Measurements from ENCODE around the gene PTGIS. TPM values are rescaled to one million over a fixed set of nuclear protein-coding genes. Genes with fewer than 3 reads are reported as not detected.
A peak's percentile ranks its signal among the peaks of the same experiment; 100 is the strongest.
"Not testable (repeated sequence)": the region's sequence is repeated elsewhere in the genome, so short reads cannot be mapped to it uniquely, and the experiment has no call there.

Gene PTGIS
- total RNA-seq = 1.9 and 2.0 TPM in 2 replicates

DNA sequence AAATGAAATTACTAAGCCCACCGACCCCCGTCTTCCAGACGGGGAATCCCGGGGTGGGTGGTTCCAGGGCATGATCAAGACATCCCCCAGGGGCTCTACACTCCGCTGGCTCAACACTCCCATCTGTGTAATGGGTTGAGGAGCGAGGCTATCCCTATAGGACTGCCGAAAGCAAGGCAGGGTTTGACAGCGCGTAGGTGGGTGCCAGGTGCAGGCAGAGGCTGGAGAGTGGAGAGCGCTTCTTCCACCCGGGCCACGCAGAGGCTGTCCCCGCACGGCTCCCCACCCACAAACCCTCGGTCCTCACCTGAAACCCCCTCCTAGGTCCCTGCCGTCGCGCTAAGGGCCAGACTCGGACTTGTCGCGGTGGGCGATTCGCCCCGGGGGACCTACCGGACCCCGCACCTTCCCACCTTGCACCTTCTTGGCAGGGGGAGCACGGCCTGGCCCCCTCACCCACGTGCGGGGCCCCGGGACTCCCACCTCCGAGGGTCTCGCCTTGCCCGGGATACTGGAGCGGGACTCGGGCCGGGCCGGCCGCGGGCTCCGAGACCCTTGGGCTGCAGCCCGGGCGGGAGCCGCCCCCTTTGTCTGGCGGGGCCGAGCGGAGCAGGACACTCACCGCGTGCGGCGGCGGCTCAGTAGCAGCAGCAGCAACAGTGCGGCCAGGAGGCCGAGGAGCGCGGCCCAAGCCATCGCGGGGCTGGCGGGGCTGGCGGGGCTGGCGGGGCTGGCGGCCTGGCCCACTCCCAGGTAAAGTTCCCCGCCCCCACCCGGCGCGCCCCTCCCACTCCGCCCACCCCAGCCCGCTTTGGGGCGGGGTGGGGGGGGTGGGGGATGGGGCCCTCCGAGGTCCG lies at the start of gene PTGIS:
Gene PTGIS (minus strand): TSS at position 717 of the 857 bp plus-strand sequence. CDS start 21 bp downstream, at position 696.
- DNase-seq = peak; percentile 46

DNA sequence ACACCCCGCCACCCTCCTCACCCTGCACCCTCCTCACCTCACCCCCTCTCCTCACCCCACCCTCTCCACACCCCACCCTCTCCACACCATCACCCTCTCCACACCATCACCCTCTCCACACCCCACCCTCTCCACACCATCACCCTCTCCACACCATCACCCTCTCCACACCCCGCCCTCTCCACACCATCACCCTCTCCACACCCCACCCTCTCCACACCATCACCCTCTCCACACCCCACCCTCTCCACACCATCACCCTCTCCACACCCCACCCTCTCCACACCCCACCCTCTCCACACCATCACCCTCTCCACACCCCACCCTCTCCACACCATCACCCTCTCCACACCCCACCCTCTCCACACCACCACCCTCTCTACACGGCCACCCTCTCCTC lies 49.5 kb upstream of the PTGIS start:
- not testable (repeated sequence) for DNase-seq

DNA sequence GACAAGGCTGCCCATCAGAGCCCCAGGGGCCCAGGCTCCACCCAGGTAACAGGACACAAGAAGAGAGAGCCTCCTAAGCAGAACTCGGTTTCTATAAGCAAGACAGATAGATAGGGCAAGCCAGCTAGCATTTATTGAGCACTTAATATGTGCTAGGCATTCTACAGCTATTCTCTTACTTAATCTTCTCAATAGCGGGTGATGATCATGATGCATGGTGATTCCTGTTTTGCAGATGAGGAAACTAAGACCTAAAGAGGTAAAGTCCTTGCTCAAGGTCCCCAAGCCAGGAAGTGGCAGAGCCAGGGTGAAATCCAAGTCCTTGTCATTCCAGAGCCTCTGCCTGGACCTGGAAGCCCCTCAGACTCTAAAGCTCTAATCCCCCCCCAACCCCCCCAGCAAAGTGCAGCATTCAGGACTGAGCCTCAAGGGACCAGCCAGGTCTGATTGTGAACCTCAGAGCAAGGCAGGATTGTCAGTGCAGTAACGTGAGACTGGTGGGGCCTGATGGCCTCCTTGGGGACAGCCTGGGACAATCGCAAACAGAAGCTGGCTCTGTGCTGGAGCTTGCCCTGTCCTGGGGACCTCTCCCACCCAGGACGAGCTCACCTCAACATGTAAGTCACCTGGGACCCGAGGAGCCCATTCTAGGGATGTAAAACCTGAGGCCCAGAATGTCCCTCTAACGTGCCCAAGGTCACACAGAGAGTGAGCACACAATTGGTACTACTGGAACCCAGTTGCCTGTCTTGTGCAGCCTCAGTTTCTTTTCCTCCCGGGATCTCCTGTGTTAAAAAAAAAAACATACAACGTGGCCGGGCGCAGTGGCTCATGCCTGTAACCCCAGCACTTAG lies 48.4 kb upstream of the PTGIS start:
- DNase-seq = no peak

DNA sequence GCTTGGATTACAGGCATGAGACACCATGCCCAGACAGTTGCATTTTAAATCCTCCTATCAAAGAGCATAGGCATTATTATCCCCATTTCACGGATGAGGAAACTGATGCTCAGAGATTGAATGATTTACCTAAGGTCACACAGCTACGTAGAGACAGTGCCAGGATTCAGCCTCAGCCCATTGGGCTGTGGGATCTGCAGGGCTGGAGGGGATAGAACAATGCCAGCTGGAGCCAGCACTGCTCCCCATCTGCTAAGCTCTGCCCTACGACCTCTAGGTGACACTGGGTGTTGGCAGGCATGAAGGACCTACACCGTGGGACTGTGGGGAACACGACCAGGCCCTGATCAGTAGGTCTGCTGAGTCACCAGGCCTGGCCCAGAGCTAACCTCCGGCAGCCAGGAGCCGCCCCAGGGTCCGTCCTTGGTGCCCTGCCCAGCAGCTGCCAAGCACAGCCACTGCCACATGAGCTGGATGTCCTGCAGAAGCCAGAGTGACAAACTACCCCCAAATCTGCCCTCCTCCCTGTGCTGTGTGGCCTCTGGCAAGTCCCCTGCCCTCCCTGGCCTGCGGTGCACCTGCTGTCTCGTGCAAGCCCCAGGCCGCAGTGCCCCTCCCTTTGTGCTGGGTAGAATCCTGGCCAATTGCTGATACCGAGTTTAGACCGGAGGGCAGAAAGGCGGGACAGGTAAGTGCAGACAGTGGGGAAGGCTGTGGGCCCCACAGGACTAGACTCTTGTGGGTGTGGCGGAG lies 47.6 kb upstream of the PTGIS start:
- no peak for DNase-seq

DNA sequence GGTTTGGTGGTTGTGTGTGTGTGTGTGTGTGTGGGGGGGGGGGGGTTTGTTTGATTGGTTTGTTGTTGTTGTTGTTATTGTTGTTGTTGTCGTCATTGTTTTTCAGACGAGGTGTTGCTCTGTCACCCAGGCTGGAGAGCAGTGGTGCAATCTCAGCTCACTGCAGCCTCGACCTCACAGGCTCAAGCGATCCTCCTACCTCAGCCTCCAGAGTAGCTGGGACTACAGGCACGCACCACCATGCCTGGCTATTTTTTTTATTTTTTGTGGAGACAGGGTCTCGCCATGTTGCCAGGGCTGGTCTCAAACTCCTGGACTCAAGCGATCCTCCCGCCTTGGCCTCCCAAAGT lies 47.1 kb upstream of the PTGIS start:
- DNase-seq = not testable (repeated sequence)

DNA sequence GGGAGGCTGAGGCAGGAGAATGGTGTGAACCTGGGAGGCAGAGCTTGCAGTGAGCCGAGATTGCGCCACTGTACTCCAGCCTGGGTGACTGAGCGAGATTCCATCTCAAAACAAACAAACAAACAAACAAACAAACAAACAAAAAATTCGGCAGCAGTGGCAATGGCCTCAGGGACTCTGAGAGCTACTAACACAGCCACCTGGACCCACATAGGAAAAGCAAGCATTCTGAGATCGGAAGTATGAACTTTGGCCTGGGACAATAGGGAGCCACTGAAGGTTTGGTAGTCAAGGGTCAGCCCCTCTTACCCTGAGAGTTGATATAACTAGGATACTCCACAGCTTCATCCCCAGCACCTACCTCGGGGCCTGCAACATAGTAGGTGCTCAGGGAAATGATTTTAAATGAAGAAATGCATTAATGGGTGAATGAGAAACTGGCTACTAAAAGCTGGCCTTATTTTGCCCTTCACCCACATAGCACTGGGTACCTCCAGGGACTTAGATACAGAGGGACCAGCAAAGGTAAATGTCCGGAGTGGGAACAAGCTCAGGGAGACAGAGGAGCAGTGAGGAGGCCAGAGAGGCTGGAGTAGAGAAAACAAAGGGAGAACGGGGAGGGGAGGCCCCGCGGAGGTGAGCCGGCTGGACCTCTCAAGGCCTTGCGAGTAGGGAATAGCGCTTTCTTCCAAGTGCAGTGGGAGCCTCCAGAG lies 46.6 kb upstream of the PTGIS start:
- DNase-seq = no peak

DNA sequence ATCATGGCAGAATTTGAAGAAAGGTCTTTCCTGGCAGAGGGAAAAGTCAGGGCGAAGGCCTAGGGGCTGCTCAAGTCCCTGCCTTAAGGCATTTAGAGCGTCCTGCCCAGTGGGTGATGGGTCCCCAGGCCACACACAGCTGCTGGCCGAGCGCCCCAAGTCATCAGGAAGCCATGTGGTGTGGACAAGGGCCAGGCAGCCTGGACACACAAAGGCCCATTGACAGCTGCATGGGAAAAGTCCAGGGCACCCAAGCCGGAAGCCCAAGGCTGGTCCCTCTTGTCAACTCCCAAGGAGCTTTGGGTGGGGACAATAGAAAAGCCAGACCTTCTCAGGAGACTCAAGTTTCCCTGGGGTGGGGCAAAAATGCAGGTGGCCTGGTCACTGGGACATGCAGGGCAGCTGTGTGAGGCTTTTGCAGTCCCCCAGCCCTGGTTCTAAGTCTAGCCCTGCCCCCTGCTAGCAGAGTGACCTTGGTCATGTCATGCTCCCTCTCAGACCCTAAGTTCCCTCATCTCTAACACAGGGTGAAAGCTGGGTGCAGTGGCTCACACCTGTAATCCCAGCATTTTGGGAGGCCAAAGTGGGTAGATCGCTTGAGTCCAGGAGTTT lies 44.3 kb upstream of the PTGIS start:
- DNase-seq = no peak

DNA sequence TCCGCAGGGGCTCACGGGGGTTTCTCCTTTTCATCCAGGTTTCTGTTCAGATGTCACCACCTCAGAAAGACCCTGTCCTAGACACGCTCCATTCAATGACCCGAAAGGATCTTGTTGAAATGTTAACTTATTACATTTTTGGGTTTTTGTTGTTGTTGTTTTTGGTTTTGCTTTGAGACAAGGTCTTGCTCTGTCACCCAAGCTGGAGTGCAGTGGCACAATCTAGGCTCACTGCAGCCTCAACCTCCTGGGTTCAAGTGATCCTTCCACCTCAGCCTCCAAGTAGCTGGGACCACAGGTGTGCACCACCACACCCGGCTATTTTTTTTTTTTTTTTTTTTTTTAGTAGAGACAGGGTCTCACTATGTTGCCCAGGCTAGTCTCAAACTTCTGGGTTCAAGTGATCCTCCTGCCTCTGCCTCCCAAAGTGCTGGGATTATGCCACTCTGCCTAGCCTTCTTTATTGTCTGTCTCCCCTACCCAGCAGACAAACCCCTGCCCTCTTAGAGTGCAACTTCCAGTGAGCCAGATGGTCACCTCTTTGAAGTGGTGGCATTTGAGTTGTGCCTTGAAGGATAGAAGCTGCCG lies 43.7 kb upstream of the PTGIS start:
- DNase-seq = not testable (repeated sequence)

DNA sequence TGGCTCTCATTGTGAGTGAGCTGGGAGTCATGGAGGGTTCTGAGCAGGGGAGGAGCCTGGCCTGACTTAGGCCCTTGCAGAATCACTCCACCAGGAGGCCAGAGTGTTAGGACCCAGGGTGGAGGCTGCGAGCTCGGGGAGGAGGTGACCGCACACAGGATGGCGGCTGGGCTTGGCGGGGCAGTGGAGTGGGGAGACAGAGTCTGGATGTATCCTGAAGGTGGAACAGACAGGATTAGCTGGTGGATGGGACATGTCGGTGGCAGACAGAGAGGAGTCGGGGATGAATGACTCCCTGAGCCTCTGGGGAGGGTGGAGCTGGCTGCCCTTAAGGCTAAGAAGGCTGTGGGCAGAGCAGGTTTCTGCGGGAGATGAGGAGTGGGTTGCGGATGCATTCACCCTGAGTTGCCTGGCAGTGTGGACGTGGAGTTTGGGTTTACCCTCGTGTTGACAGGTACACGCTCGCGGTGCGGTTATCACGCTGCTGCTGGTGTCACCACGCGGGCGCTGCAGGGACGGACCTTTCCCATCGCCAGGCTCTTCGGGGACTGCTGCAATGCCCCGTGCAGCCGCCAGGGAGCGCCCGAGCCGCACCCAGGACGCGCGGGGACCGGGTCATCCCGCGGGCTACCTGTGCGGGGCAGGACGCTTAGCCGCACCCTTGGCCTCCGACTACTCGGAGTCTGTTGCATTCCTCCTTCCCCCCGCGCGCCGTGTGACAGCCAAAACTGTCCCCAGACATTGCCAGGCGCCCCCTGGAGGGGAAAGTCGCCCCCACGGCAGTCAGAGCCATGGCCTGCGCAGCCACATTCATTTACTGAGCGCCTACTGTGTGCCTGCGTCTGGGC lies 43.0 kb upstream of the PTGIS start:
- peak; percentile 72 for DNase-seq

DNA sequence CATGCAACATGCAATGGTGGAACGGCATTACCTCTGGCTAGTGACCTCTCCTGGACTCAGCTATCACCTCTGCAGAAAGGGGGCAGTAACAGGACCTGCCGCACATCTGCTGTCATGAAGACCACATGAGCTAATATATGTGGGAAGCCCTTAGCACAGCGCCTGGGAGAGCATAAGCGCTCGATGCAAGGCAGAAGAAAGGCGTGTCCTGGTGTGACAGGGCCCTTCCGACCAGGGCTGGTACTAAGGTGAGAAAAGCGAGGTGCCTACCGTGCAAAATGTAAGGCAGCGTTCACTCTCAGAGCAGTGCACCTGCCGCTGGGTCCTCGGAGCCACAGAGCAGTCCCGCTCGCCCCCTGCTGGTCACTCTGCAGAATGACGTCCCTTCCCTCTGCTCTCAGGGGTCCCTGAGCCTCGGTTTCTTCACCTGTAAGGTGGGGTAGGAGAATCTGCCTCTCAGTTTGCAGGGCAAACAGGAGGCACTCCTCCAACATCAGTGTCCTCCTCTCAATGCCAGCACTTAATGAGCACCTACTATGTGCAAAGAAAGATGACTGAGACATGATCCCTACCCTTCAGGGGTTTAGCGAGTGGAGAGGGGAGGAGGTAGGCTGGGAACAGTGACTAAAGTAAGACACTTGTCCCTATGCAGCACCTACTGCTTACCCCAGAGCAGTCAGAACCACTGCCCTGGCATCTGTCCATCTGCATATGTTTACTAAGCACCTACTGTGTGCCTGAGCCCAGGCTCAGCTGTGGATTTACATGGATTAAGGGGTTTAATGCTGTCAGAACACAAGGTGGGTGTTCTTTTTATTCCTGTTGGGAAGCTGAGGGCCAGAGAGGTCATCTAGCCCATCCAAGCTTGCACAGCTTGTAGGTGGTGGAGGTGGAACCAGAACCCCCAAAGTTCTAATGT lies 41.1 kb upstream of the PTGIS start:
- peak; percentile 75 for DNase-seq

DNA sequence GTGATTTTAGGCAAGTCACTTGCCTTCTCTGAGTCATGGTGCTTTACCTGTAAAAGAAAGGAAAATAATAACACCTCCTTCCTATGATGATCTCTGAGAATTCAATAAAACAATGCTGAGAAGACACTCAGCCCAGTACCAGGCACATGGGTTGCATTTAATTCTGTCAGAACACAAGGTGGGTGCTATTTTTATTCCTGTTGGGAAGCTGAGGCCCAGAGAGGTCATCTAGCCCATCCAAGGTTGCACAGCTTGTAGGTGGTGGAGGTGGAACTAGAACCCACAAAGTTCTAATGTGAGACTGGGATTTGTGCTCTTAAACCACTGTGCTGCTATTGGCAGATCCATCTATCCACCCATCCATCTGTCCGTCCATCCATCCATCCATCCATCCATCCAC lies 39.6 kb upstream of the PTGIS start:
- DNase-seq = no peak

DNA sequence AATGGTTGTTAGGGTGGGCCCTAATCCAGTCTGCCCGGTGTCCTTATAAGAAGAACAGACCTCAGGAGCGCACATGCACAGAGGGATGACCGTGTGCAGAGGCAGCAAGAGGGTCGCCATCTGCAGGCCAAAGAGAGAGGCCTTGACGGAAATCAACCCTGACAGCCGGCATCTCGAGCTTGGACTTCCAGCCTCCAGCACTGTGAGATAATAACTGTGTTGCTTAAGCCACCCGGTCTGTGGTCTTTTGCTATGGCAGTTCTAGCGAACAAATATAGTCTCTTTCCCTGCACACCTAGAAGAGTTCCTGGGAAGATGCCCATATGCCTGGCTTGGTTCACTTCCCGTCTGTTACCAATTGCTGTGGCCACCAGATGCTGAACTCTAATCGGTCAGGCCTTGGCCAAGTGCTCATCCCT lies 35.3 kb upstream of the PTGIS start:
- DNase-seq = peak; percentile 66

DNA sequence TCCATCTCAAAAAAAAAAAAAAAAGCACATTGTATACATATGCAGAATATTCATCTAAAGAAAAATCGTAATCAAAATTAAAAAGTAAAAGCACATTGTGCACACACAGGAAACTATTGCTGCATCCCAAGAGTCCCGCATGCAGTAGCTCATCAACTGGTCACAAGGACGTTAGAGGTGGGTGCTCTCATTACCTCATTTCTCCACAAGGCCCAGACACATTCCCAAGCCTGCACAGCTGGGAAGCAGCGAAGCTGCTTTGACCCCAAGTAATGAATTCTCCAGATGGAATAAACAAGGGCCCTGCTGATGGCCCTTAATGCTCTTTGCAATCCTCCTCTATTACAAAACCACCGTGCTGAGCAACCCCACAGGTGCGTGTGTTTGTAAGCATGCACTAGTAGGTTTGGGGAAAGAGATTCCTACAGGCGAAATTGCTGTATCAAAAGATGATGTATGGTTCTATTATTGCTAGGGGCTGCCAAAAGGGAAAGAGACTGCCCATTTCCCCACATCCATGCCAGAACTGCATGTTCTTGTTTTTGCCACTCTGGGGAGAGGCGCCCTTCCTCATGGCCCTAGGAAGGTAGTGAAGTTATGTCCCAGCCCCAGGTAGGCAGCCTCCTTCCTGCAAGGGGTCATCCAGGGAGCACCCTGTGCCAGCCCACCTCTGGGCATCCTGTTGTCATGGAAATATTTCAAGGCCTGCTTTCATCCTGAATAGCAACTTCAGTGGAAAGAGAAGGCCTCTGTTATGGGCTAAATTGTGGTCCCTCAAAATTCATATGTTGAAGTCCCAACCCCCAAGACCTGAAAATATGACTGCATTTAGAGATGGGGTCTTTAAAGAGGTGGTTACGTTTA lies 34.6 kb upstream of the PTGIS start:
- DNase-seq = no peak

DNA sequence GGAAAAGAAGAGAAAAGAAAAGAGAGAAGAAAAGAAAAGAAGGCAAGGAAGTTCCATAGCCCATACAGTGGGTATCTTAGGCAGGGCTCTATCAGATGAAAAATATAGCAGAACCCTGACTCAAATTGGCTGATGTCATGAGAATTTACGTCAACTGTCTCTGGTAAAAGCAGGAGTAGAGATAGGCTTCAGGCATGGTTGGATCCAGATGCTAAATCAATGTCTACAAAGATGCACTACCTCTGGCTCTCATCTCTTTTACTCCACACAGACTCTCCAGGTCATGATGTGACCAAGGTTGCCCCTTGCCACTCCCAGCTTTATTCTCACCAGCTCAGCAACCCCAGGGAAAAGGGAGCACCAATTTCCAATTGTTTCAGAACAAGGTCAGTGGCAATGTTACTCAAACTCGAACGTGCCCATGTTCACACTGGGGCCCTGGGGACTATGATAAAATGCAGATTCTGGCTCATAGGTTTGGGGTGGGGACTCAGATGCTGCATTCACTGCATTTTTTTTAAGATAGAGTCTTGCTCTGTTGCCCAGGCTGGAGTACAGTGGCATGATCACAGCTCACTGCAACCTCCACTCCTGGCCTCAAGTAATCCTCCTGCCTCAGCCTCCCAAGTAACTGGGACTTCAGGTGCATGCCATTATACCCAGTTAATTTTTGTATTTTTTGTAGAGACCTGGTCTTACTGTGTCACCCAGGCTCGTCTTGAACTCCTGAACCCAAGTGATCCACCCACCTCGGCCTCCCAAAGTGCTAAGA lies 33.4 kb upstream of the PTGIS start:
- no peak for DNase-seq

DNA sequence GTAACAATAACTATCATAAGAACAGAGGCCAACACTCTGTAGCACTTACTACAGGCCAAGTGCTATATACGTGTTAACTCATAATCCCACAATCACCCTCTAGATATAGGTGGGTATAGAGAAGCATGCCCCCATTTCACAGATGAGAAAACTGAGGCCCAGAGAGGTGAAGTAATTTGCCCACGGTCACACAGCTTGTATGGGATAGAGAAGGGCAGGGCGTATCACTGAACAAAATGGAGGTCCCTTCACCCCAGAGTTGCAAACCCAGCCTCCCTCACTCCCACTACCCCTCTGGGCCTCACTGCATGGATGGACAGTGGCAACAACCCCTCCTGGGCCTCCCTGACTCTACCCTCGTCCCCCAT lies 31.8 kb upstream of the PTGIS start:
- DNase-seq = no peak

DNA sequence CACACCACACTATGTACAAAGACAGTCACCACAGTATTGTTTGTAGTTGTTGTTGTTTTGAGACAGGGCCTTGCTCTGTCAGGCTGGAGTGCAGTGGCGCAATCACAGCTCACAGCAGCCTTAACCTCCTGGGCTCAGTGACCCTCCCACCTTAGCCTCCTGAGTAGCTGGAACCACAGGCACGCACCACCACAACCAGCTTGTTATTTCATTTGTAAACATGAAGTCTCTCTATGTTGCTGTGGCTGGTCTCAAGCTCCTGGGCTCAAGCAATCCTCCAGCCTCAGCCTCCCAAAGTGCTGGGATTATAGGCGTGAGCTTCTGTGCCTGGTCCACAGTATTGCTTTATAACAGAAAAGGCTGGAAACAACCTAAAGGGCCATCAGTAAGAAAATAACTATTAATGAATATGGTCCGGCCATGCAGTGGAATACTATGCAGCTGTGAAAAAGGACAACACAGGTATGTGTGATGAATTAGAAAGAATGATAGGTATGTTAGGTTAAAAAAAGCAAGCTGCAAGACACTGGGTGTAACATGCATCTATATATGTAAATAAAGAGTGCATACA lies 30.0 kb upstream of the PTGIS start:
- no peak for DNase-seq
